Measurements from ENCODE around the gene GRIK3. TPM values are rescaled to one million over a fixed set of nuclear protein-coding genes. Genes with fewer than 3 reads are reported as not detected.

GRIK3 gene
- total and polyA plus RNA-seq, 3 donors from 2014 or later: 0.99 to 6.3 (median 3.1) TPM

DNA sequence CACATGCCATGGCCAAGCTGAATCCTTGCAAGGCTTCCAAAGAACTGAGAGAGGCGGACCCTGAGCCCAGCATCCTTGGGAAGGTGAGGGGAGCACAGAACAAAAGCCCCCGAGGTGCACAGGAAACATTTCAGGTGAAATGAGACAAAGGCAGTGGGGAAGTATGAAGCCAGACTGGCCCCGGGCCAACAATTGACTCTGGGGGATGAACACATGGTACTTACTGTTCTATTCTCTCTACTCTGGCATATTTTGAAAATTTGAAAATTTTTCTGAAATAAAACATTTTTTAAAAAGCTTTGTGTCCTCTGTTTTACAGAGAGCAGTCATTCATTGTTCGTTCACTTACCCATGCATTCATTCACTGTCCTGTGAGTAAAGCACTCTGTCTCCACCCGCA is 77.7 kb downstream of the GRIK3 start:
- H3K27ac ChIP-seq: no peak overlapping the region
- no peaks in the 10 kb centered on the region for H3K36me3 ChIP-seq (ENCODE audit: low read depth, missing control alignments)
- no peaks in the 10 kb centered on the region for H3K27me3 ChIP-seq
- no peaks in the 10 kb centered on the region for H3K4me1 ChIP-seq
- 63 to 80% methylated on average over 5 of the region's 5 CpGs for WGBS, 2 donors
- intact Hi-C loops (cut with DNase I; ENCODE audit: low total_unique reads): no loop called here
- no peak overlapping the region for H3K4me3 ChIP-seq
- DNase-seq: no peak
- H3K9me3 ChIP-seq: no peaks in the 10 kb centered on the region
- TF ChIP-seq, protein P1, sequence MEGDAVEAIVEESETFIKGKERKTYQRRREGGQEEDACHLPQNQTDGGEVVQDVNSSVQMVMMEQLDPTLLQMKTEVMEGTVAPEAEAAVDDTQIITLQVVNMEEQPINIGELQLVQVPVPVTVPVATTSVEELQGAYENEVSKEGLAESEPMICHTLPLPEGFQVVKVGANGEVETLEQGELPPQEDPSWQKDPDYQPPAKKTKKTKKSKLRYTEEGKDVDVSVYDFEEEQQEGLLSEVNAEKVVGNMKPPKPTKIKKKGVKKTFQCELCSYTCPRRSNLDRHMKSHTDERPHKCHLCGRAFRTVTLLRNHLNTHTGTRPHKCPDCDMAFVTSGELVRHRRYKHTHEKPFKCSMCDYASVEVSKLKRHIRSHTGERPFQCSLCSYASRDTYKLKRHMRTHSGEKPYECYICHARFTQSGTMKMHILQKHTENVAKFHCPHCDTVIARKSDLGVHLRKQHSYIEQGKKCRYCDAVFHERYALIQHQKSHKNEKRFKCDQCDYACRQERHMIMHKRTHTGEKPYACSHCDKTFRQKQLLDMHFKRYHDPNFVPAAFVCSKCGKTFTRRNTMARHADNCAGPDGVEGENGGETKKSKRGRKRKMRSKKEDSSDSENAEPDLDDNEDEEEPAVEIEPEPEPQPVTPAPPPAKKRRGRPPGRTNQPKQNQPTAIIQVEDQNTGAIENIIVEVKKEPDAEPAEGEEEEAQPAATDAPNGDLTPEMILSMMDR (IDR thresholded peaks at IDR 0.05): no peak
- TF ChIP-seq POLR2A (IDR thresholded peaks at IDR 0.05): no peak

DNA sequence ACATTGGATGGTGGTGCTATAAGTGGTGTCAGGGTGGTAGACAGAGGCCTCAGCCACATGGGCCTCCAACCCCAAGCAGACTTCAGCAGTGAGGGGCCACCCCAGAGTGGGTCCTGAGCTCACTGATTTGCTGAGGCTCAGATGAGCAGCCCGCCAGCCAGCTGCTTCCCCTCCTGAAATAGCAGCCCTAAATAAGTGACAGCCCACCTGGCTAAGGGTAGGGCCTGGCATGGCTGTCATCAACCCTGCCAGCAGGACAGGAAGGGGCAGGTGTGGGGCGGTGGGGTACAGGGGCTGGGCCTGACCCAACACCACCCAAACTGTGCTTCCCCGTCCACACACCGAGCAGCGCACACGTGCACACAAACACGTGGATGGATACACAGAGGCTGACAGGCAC is 79.3 kb downstream of the GRIK3 start:
- intact Hi-C loops (cut with DNase I; ENCODE audit: low total_unique reads): no loop called here
- Histone ChIP-seq H3K4me1 (no peaks in the 10 kb centered on the region), H3K27me3 (no peaks in the 10 kb centered on the region), H3K36me3 (ENCODE audit: low read depth, missing control alignments) (no peaks in the 10 kb centered on the region), H3K27ac (no peak overlapping the region), H3K9me3 (no peaks in the 10 kb centered on the region), H3K4me3 (no peak overlapping the region)
- TF ChIP-seq, protein P1 (IDR thresholded peaks at IDR 0.05): no peak
- no peak for TF ChIP-seq POLR2A (IDR thresholded peaks at IDR 0.05)
- DNase-seq: no peak
- 92% methylated on average over 7 of the region's 7 CpGs; no CpG with 5 or more reads in 1 of the 2 donors for WGBS, 2 donors

DNA sequence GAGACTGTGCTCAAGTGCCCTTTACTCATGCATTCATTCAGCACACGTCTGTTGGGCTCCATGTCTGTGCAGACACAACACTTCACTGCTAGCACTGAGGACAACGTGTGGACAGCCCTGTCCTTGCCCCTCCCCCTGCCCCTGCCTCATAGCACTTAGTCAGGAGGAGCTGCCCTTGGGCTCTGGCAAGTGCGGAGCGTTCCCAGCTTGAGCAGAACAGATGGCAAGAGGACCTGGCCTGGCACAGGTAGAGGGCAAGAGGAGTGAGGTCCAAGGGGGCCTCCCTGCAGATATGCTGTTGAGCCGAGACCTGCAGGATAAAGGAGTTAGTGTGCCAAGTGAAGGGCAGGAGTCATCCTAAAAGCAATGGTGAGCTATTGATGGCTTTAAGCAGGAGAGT is 81.3 kb downstream of the GRIK3 start:
- Histone ChIP-seq H3K27ac (no peak overlapping the region), H3K27me3 (no peaks in the 10 kb centered on the region), H3K4me1 (no peaks in the 10 kb centered on the region), H3K36me3 (ENCODE audit: low read depth, missing control alignments) (no peaks in the 10 kb centered on the region), H3K9me3 (no peaks in the 10 kb centered on the region), H3K4me3 (no peak overlapping the region)
- TF ChIP-seq, protein P1 (IDR thresholded peaks at IDR 0.05): no peak
- intact Hi-C loops (cut with DNase I; ENCODE audit: low total_unique reads): no loop called here
- 77 to 81% methylated on average over 3 to 5 of the region's 5 CpGs for WGBS, 2 donors
- DNase-seq: no peak

DNA sequence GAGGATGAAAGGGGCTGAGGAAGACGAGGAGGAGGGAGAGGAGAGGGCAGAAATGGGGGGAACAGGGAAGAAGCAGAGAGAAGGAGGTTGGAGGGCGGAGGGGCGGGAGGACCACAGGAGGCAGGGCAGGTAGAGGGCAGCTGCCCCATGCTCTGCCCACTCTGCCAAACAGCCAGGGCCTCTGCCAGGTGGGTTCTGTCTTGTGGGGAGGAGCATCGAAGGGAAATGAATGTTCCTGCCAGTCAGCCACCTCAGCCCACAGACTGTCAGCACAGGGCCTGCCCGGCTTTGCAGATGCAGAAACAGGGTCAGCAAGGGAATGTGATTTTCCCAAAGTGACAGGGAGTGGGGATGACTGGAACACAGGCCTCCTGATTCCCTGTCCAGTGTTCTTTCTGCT is 82.6 kb downstream of the GRIK3 start:
- whole genome bisulfite sequencing, 2 donors: 78 to 84% methylated on average over 5 of the region's 5 CpGs
- intact Hi-C loops (cut with DNase I; ENCODE audit: low total_unique reads): no loop called here

DNA sequence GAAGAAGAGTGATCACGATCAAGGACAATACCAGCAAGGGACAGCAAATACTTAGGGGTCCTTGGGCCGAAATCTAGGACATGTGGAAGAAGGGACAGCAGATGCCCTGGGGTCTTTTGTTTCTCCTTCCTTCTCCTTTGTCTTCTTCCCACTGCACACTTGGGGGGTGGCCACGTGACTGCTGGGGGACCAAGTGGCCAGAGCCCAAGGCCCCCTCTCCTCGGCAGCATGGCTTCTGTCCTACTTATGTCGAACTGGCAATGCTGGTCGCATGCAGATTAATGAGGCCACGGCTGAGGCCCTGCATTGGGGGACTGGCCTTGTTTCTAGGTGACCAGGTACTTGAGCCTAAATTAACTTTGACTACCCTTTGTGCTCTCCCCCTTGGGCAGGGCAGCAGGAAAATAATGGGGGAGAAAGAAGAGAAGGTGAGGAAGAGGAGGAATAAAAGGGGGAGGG is 83.0 kb downstream of the GRIK3 start:
- 70 to 81% methylated on average over 5 to 7 of the region's 7 CpGs for WGBS, 2 donors
- H3K27me3 ChIP-seq: no peaks in the 10 kb centered on the region
- no peaks in the 10 kb centered on the region for H3K4me1 ChIP-seq
- no peak overlapping the region for H3K27ac ChIP-seq
- intact Hi-C loops (cut with DNase I; ENCODE audit: low total_unique reads): no loop called here
- DNase-seq: no peak
- no peak overlapping the region for H3K4me3 ChIP-seq
- H3K36me3 ChIP-seq (ENCODE audit: low read depth, missing control alignments): no peaks in the 10 kb centered on the region
- H3K9me3 ChIP-seq: no peaks in the 10 kb centered on the region
- TF ChIP-seq POLR2A (IDR thresholded peaks at IDR 0.05): no peak
- TF ChIP-seq, protein P1 (IDR thresholded peaks at IDR 0.05): no peak

More for the DNA sequence above, 82.6 kb downstream of the GRIK3 start:
- TF ChIP-seq, protein P1 (IDR thresholded peaks at IDR 0.05): no peak
- TF ChIP-seq POLR2A (IDR thresholded peaks at IDR 0.05): no peak
- no peaks in the 10 kb centered on the region for H3K36me3 ChIP-seq (ENCODE audit: low read depth, missing control alignments)
- no peaks in the 10 kb centered on the region for H3K9me3 ChIP-seq
- no peak overlapping the region for H3K4me3 ChIP-seq
- H3K27me3 ChIP-seq: no peaks in the 10 kb centered on the region
- H3K27ac ChIP-seq: no peak overlapping the region
- H3K4me1 ChIP-seq: no peaks in the 10 kb centered on the region
- DNase-seq: no peak
